GM12878 (cell line): Measurements from ENCODE around the gene CNNM3.

ENCODE experiments used
- CREB1 ChIP-seq: IDR thresholded peaks from 2 replicates; pipeline ENCODE4 v1.6.1; 2012; ENCODE audit warnings: low read depth, mild to moderate bottlenecking, inconsistent platforms
- EP300 ChIP-seq, 2 experiments: fragments of 150-350 bp in 1 of 2; IDR thresholded peaks; 2 replicates each; pipeline ENCODE4 v1.6.1; 2011 to 2012; ENCODE audit warnings: low read depth in 2 of 2, low read length in 2 of 2, borderline replicate concordance in 1 of 2, improper control_type of control experiment in 1 of 2, inconsistent platforms in 1 of 2; ENCODE audit not compliant: control insufficient read depth in 1 of 2
- ESRRA ChIP-seq: IDR thresholded peaks from 2 replicates; pipeline ENCODE4 v1.6.1; 2012; ENCODE audit warnings: mild to moderate bottlenecking, low read length, improper control_type of control experiment
- ETV6 ChIP-seq, 2 experiments: fragments of 450-650 bp in 1 of 2; IDR thresholded peaks in 1 of 2; conservative IDR thresholded peaks in 1 of 2; 2 replicates each; pipeline ENCODE4 v1.6.1; 2014; ENCODE audit warnings: antibody characterized with exemption in 1 of 2, borderline replicate concordance in 1 of 2, low read depth in 1 of 2, mild to moderate bottlenecking in 1 of 2, moderate library complexity in 1 of 2
- IRF3 ChIP-seq: fragments of 450-650 bp; IDR thresholded peaks from 2 replicates; pipeline ENCODE4 v1.6.1; 2014; ENCODE audit warnings: mild to moderate bottlenecking
- MYC ChIP-seq: IDR thresholded peaks from 2 replicates; pipeline ENCODE4 v1.6.1; 2011; ENCODE audit warnings: mild to moderate bottlenecking, low read length, moderate library complexity, inconsistent platforms; ENCODE audit not compliant: insufficient read depth, insufficient replicate concordance, insufficient read length, severe bottlenecking
- POLR2AphosphoS5 ChIP-seq: IDR thresholded peaks from 2 replicates; pipeline ENCODE4 v1.6.1; 2011; ENCODE audit warnings: mild to moderate bottlenecking, low read length, inconsistent platforms
- RELA ChIP-seq: fragments of 450-650 bp; IDR thresholded peaks from 2 replicates; pipeline ENCODE4 v1.8.0; 2014; ENCODE audit warnings: borderline replicate concordance; ENCODE audit not compliant: partially characterized antibody
- TBL1XR1 ChIP-seq: IDR thresholded peaks from 2 replicates; pipeline ENCODE4 v1.6.1; 2012; ENCODE audit warnings: low read depth, low read length, improper control_type of control experiment
- ZBTB4 ChIP-seq: fragments of 450-650 bp; formaldehyde crosslinking; IDR thresholded peaks from 2 replicates; pipeline ENCODE4 v1.4.0; 2022; ENCODE audit warnings: mild to moderate bottlenecking, moderate library complexity
- ZNF217 ChIP-seq: fragments of 450-650 bp; IDR thresholded peaks from 2 replicates; pipeline ENCODE4 v1.6.1; 2017; ENCODE audit warnings: antibody characterized with exemption, mild to moderate bottlenecking
- TF ChIP-seq, protein P1 (sequence below), 3 experiments: IDR thresholded peaks in 2 of 3; conservative IDR thresholded peaks in 1 of 3; 2 replicates each; pipeline ENCODE4 v1.5.1; 2011; ENCODE audit warnings: low read depth in 3 of 3, low read length in 3 of 3, mild to moderate bottlenecking in 3 of 3, control low read depth in 2 of 3, moderate library complexity in 2 of 3, inconsistent platforms in 1 of 3, mixed read lengths in 1 of 3; ENCODE audit not compliant: control insufficient read depth in 2 of 3, insufficient read depth in 1 of 3; ENCODE audit errors: extremely low read depth in 1 of 3

DNA sequence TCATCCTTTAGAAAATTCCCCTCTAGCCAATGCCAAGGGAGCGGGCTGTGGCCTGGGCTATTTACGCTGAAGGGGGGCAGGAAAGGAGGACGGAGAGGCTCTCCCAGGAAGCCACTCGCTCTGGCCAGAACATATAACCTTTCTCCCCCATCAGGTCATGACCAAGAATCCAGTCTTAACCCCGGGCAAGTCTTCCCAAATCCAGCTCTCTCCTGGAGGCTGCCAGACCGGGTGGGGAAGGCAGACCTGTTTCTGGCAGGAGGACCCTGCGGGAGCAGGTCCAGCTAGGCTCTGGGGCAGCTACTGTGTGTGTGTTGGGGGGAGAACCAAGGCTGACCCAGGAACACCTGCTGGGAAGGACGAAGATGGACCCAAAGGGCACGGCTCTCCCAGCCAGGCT, 67.2 kb downstream of the CNNM3 start:
- TF ChIP-seq POLR2AphosphoS5: no peak
- TF ChIP-seq EP300 (IDR thresholded peaks at IDR 0.05; ENCODE audit: borderline replicate concordance in 1 of 2, control insufficient read depth in 1 of 2, low read depth in 2 of 2, low read length in 2 of 2): no peak
- no peak for TF ChIP-seq ZBTB4
- no peak for TF ChIP-seq ESRRA
- TF ChIP-seq TBL1XR1: no peak
- no peak for TF ChIP-seq IRF3
- TF ChIP-seq CREB1: no peak
- TF ChIP-seq MYC: no peak
- no peak for TF ChIP-seq ZNF217
- TF ChIP-seq, protein P1, sequence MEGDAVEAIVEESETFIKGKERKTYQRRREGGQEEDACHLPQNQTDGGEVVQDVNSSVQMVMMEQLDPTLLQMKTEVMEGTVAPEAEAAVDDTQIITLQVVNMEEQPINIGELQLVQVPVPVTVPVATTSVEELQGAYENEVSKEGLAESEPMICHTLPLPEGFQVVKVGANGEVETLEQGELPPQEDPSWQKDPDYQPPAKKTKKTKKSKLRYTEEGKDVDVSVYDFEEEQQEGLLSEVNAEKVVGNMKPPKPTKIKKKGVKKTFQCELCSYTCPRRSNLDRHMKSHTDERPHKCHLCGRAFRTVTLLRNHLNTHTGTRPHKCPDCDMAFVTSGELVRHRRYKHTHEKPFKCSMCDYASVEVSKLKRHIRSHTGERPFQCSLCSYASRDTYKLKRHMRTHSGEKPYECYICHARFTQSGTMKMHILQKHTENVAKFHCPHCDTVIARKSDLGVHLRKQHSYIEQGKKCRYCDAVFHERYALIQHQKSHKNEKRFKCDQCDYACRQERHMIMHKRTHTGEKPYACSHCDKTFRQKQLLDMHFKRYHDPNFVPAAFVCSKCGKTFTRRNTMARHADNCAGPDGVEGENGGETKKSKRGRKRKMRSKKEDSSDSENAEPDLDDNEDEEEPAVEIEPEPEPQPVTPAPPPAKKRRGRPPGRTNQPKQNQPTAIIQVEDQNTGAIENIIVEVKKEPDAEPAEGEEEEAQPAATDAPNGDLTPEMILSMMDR (IDR thresholded peaks at IDR 0.05 in 2 of 3, conservative IDR thresholded peaks at IDR 0.05 in 1 of 3; ENCODE audit: control insufficient read depth in 2 of 3, extremely low read depth in 1 of 3, insufficient read depth in 1 of 3, low read depth in 3 of 3, low read length in 3 of 3): no peak
- TF ChIP-seq RELA: no peak
- no peak for TF ChIP-seq ETV6 (conservative IDR thresholded peaks at IDR 0.05 in 1 of 2, IDR thresholded peaks at IDR 0.05 in 1 of 2; ENCODE audit: borderline replicate concordance in 1 of 2, low read depth in 1 of 2)
